Esophagus muscularis mucosa (tissue), 4 donors: Measurements from ENCODE around the gene GDAP2.

Experiments used
- CTCF ChIP-seq, 3 experiments: fragments of 200-600 bp in 2 of 3; fragments of 450-650 bp in 1 of 3; sonication (generic) in 2 of 3; IDR thresholded peaks; one replicate each; pipeline ENCODE4 v1.5.1; 2017 to 2019; ENCODE audit warnings: antibody characterized with exemption in 3 of 3, mild to moderate bottlenecking in 2 of 3, moderate library complexity in 1 of 3
- EP300 ChIP-seq: sonication (generic); formaldehyde crosslinking; IDR thresholded peaks from one replicate; pipeline ENCODE4 v1.6.1; 2017; ENCODE audit warnings: antibody characterized with exemption
- POLR2A ChIP-seq: fragments of 450-650 bp; IDR thresholded peaks from one replicate; pipeline ENCODE4 v1.6.1; 2017; ENCODE audit warnings: antibody characterized with exemption, moderate library complexity, mild to moderate bottlenecking, low read depth
- POLR2AphosphoS5 ChIP-seq, 2 donors: sonication (generic); formaldehyde crosslinking; IDR thresholded peaks; one replicate each; pipeline ENCODE4 v1.6.1; 2017; ENCODE audit warnings: antibody characterized with exemption in 2 of 2

- no peak for TF ChIP-seq EP300
- no peak for TF ChIP-seq CTCF (IDR thresholded peaks at IDR 0.05)
- no peak for TF ChIP-seq POLR2A
- TF ChIP-seq POLR2AphosphoS5 (IDR thresholded peaks at IDR 0.05): no peak
Observed at GRCh38 chr1:117857418-117857817, 72.0 kb downstream of the GDAP2 start.
